ENCODE results near the gene PRR18.

Gene PRR18

GRCh38 chr6:166318649-166319600 is 10.7 kb upstream of the PRR18 start:
- no peak for DNase-seq (ENCODE audit: insufficient read length, low spot score)
- no peak for FAIRE-seq
- no peak for TF ChIP-seq POLR2A (IDR thresholded peaks at IDR 0.05; ENCODE audit: low read depth, low read length)

GRCh38 chr6:166318227-166318626 is 10.0 kb upstream of the PRR18 start:
- no peak for FAIRE-seq
- TF ChIP-seq POLR2A (IDR thresholded peaks at IDR 0.05; ENCODE audit: low read depth, low read length), result no peak
- DNase-seq (ENCODE audit: insufficient read length, low spot score), result no peak

- TF ChIP-seq POLR2A (IDR thresholded peaks at IDR 0.05; ENCODE audit: low read depth, low read length), result no peak
- DNase-seq (ENCODE audit: insufficient read length, low spot score) (no peak), FAIRE-seq (no peak)
Measured at GRCh38 chr6:166317261-166318212, 9.3 kb upstream of the PRR18 start.

- FAIRE-seq (no peak), DNase-seq (ENCODE audit: insufficient read length, low spot score) (no peak)
- TF ChIP-seq POLR2A (IDR thresholded peaks at IDR 0.05; ENCODE audit: low read depth, low read length), result no peak
Measured at GRCh38 chr6:166315436-166315835, 7.2 kb upstream of the PRR18 start.

- FAIRE-seq, result no peak
- TF ChIP-seq POLR2A (IDR thresholded peaks at IDR 0.05; ENCODE audit: low read depth, low read length), result no peak
- no peak for DNase-seq (ENCODE audit: insufficient read length, low spot score)
Measured at GRCh38 chr6:166314454-166314853, 6.3 kb upstream of the PRR18 start.

GRCh38 chr6:166313255-166314070 is 5.3 kb upstream of the PRR18 start:
- TF ChIP-seq POLR2A (IDR thresholded peaks at IDR 0.05; ENCODE audit: low read depth, low read length), result no peak
- DNase-seq (ENCODE audit: insufficient read length, low spot score) (peak; percentile 39), FAIRE-seq (no peak)

GRCh38 chr6:166312832-166313231 is 4.6 kb upstream of the PRR18 start:
- TF ChIP-seq POLR2A (IDR thresholded peaks at IDR 0.05; ENCODE audit: low read depth, low read length), result no peak
- no peak for FAIRE-seq
- DNase-seq (ENCODE audit: insufficient read length, low spot score), result no peak

- no peak for TF ChIP-seq POLR2A (IDR thresholded peaks at IDR 0.05; ENCODE audit: low read depth, low read length)
- DNase-seq (ENCODE audit: insufficient read length, low spot score) (no peak), FAIRE-seq (no peak)
Measured at GRCh38 chr6:166310634-166311033, 2.4 kb upstream of the PRR18 start.

GRCh38 chr6:166309977-166310376 is 1.8 kb upstream of the PRR18 start:
- FAIRE-seq, result no peak

GRCh38 chr6:166308769-166309589 is 787 bp upstream of the PRR18 start:
- DNase-seq (ENCODE audit: insufficient read length, low spot score) (no peak), FAIRE-seq (no peak)
- no peak for TF ChIP-seq POLR2A (IDR thresholded peaks at IDR 0.05; ENCODE audit: low read depth, low read length)

More at GRCh38 chr6:166309977-166310376, 1.8 kb upstream of the PRR18 start:
- no peak for TF ChIP-seq POLR2A (IDR thresholded peaks at IDR 0.05; ENCODE audit: low read depth, low read length)
- DNase-seq (ENCODE audit: insufficient read length, low spot score), result no peak

GRCh38 chr6:166307082-166308032 is 835 bp downstream of the PRR18 start:
- FAIRE-seq, result no peak
- DNase-seq (ENCODE audit: insufficient read length, low spot score), result no peak
- no peak for TF ChIP-seq POLR2A (IDR thresholded peaks at IDR 0.05; ENCODE audit: low read depth, low read length)
